T-helper 2 cell treated with Interferon-gamma antibody and Interleukin-4, amounts not matched to agents 5 μg/mL and 100 μg/mL, for 36 hours (primary cell): Measurements from ENCODE around the gene PLEKHN1.

ENCODE experiments used
- DNase-seq: peaks from one replicate; pipeline ENCODE4 v3.0.0; 2021; ENCODE audit warnings: low spot score
- H3K27ac Mint-ChIP-seq: one replicate; pipeline ENCODE4 v1.8.0; 2021; ENCODE audit warnings: mild to moderate bottlenecking, mixed read lengths
- H3K27me3 Mint-ChIP-seq: one replicate; pipeline ENCODE4 v1.8.0; 2021; ENCODE audit warnings: low read depth, mixed read lengths
- H3K36me3 Mint-ChIP-seq: one replicate; pipeline ENCODE4 v1.8.0; 2021; ENCODE audit warnings: low read depth, mixed read lengths
- H3K4me1 Mint-ChIP-seq: one replicate; pipeline ENCODE4 v1.8.0; 2021; ENCODE audit warnings: low read depth, mixed read lengths
- H3K4me3 Mint-ChIP-seq: one replicate; pipeline ENCODE4 v1.8.0; 2022; ENCODE audit warnings: mild to moderate bottlenecking, moderate library complexity, mixed read lengths
- H3K9me3 Mint-ChIP-seq: one replicate; pipeline ENCODE4 v1.8.0; 2021; ENCODE audit warnings: mixed read lengths

PLEKHN1 gene

GRCh38 chr1:958823-959730 is 7.2 kb upstream of the PLEKHN1 start, which contains the start of gene NOC2L:
TSS of gene NOC2L (minus strand) at chr1:959256. CDS start at chr1:959240, 16 bp downstream.
- Mint-ChIP-seq H3K4me1 (peaks cover 7% of the 10 kb centered on the region), H3K27ac (peak within 1 kb of the TSS; percentile 86), H3K4me3 (peak within 1 kb of the TSS; percentile 94), H3K27me3 (no peaks in the 10 kb centered on the region), H3K36me3 (peaks cover 16% of the 10 kb centered on the region), H3K9me3 (no peaks in the 10 kb centered on the region)
- DNase-seq: peak; percentile 90

GRCh38 chr1:959731-960362 is 6.4 kb upstream of the PLEKHN1 start:
- H3K4me1 Mint-ChIP-seq: peaks cover 7% of the 10 kb centered on the region
- no peaks in the 10 kb centered on the region for H3K27me3 Mint-ChIP-seq
- no peak for DNase-seq
- peaks cover 14% of the 10 kb centered on the region for H3K36me3 Mint-ChIP-seq
- no peaks in the 10 kb centered on the region for H3K9me3 Mint-ChIP-seq
- no peak overlapping the region for H3K27ac Mint-ChIP-seq
- peak overlapping the region; percentile 71 for H3K4me3 Mint-ChIP-seq

- peak; percentile 80 for DNase-seq
- H3K9me3 Mint-ChIP-seq: no peaks in the 10 kb centered on the region
- H3K27ac Mint-ChIP-seq: no peak within 1 kb of the TSS
- H3K4me1 Mint-ChIP-seq: peaks cover 7% of the 10 kb centered on the region
- H3K27me3 Mint-ChIP-seq: no peaks in the 10 kb centered on the region
- H3K4me3 Mint-ChIP-seq: peak within 1 kb of the TSS; percentile 71
- peaks cover 9% of the 10 kb centered on the region for H3K36me3 Mint-ChIP-seq
These were observed 5.7 kb upstream of the PLEKHN1 start, which contains the start of gene KLHL17 for GRCh38 chr1:960363-961131. TSS of gene KLHL17 (plus strand) at chr1:960584. CDS start at chr1:960694, 110 bp downstream.

- peaks cover 7% of the 10 kb centered on the region for H3K4me1 Mint-ChIP-seq
- H3K9me3 Mint-ChIP-seq: no peaks in the 10 kb centered on the region
- peaks cover 9% of the 10 kb centered on the region for H3K36me3 Mint-ChIP-seq
- no peak for DNase-seq
- H3K27ac Mint-ChIP-seq: no peak overlapping the region
- no peaks in the 10 kb centered on the region for H3K27me3 Mint-ChIP-seq
- H3K4me3 Mint-ChIP-seq: peak overlapping the region; percentile 46
These were observed 5.1 kb upstream of the PLEKHN1 start for GRCh38 chr1:961132-961669.

GRCh38 chr1:962381-963300 is 3.6 kb upstream of the PLEKHN1 start:
- H3K27ac Mint-ChIP-seq: peak overlapping the region; percentile 49
- peaks cover 5% of the 10 kb centered on the region for H3K36me3 Mint-ChIP-seq

GRCh38 chr1:963301-963651 is 3.0 kb upstream of the PLEKHN1 start:
- H3K27ac Mint-ChIP-seq: no peak overlapping the region
- no peak for DNase-seq
- no peaks in the 10 kb centered on the region for H3K27me3 Mint-ChIP-seq
- H3K36me3 Mint-ChIP-seq: peaks cover 5% of the 10 kb centered on the region
- H3K9me3 Mint-ChIP-seq: no peaks in the 10 kb centered on the region
- peaks cover 2% of the 10 kb centered on the region for H3K4me1 Mint-ChIP-seq
- H3K4me3 Mint-ChIP-seq: no peak overlapping the region

More at GRCh38 chr1:962381-963300, 3.6 kb upstream of the PLEKHN1 start:
- DNase-seq: no peak
- Mint-ChIP-seq H3K27me3 (no peaks in the 10 kb centered on the region), H3K9me3 (no peaks in the 10 kb centered on the region), H3K4me3 (peak overlapping the region; percentile 61), H3K4me1 (peaks cover 4% of the 10 kb centered on the region)

GRCh38 chr1:963746-964525 is 2.3 kb upstream of the PLEKHN1 start:
- Mint-ChIP-seq H3K27ac (no peak overlapping the region), H3K4me3 (no peak overlapping the region), H3K27me3 (no peaks in the 10 kb centered on the region), H3K4me1 (no peaks in the 10 kb centered on the region), H3K9me3 (no peaks in the 10 kb centered on the region), H3K36me3 (peaks cover 4% of the 10 kb centered on the region)
- DNase-seq: no peak

GRCh38 chr1:964691-965525 is 1.4 kb upstream of the PLEKHN1 start:
- Mint-ChIP-seq H3K36me3 (peaks cover 4% of the 10 kb centered on the region), H3K4me1 (no peaks in the 10 kb centered on the region), H3K4me3 (no peak overlapping the region), H3K27me3 (peaks cover 3% of the 10 kb centered on the region), H3K27ac (no peak overlapping the region), H3K9me3 (no peaks in the 10 kb centered on the region)
- no peak for DNase-seq

- H3K9me3 Mint-ChIP-seq: no peaks in the 10 kb centered on the region
- H3K27me3 Mint-ChIP-seq: peaks cover 3% of the 10 kb centered on the region
- no peak overlapping the region for H3K27ac Mint-ChIP-seq
- DNase-seq: no peak
- H3K4me1 Mint-ChIP-seq: no peaks in the 10 kb centered on the region
- H3K4me3 Mint-ChIP-seq: peak overlapping the region; percentile 40
- peaks cover 4% of the 10 kb centered on the region for H3K36me3 Mint-ChIP-seq
These were observed 652 bp upstream of the PLEKHN1 start for GRCh38 chr1:965526-966134.

GRCh38 chr1:966704-967300 is 520 bp downstream of the PLEKHN1 start:
- peak overlapping the region; percentile 83 for H3K4me3 Mint-ChIP-seq

More at GRCh38 chr1:966704-967300, 520 bp downstream of the PLEKHN1 start:
- peak overlapping the region; percentile 63 for H3K27ac Mint-ChIP-seq
- peaks cover 4% of the 10 kb centered on the region for H3K36me3 Mint-ChIP-seq
- peaks cover 7% of the 10 kb centered on the region for H3K27me3 Mint-ChIP-seq
- no peaks in the 10 kb centered on the region for H3K4me1 Mint-ChIP-seq
- peak; percentile 75 for DNase-seq
- H3K9me3 Mint-ChIP-seq: no peaks in the 10 kb centered on the region
